ENCODE results near the gene EBPL. TPM values are rescaled to one million over a fixed set of nuclear protein-coding genes. Genes with fewer than 3 reads are reported as not detected.

EBPL gene
- total RNA-seq, result 78.4 and 93.9 TPM in 2 replicates

GRCh38 chr13:49690995-49691784, at the start of gene EBPL:
Gene EBPL, minus strand, starts transcription at chr13:49691486. Its CDS starts 62 bp downstream, at chr13:49691424.

GRCh38 chr13:49627831-49628652, 63.2 kb downstream of the EBPL start, which contains the start of gene ARL11:
Gene ARL11, plus strand, starts transcription at chr13:49628507. Its CDS starts 1,941 bp downstream, at chr13:49630448.

Other genes starting within 250 kb of the EBPL start
- 4.2 and 6.7 TPM in 2 replicates for gene CAB39L, start 247.4 kb downstream of the EBPL start, total RNA-seq
- 2.2 and 5.1 TPM in 2 replicates for gene SETDB2, start 247.2 kb downstream of the EBPL start, total RNA-seq
- gene PHF11, start 195.5 kb downstream of the EBPL start, total RNA-seq, result 16.7 and 32.7 TPM in 2 replicates
- gene RCBTB1, start 105.9 kb downstream of the EBPL start, total RNA-seq, result 14.9 and 16.8 TPM in 2 replicates
- not detected in 2 replicates for gene ARL11, start 63.0 kb downstream of the EBPL start, total RNA-seq
- gene KPNA3, start 101.2 kb upstream of the EBPL start, total RNA-seq, result 29.1 and 33.9 TPM in 2 replicates
- gene SPRYD7, start 244.9 kb upstream of the EBPL start, total RNA-seq, result 5.7 and 7.2 TPM in 2 replicates